SK-MEL-5 (cell line): ENCODE data around the gene PRRG4. TPM values are rescaled to one million over a fixed set of nuclear protein-coding genes. Genes with fewer than 3 reads are reported as not detected.
"Not testable (repeated sequence)": the region's sequence is repeated elsewhere in the genome, so short reads cannot be mapped to it uniquely, and the experiment has no call there.

Experiments
- DNase-seq: peaks from one replicate; pipeline ENCODE4 v3.0.0-alpha.2; 2016; ENCODE audit warnings: low read depth, low spot score
- in situ Hi-C: cut with HindIII; loops from 2 replicates; pipeline ENCODE4 v1.10.0; 2016; ENCODE audit warnings: low sequenced_read_pairs, high pct_unique_total_duplicates, low pct_unique_long_range_greater_than_20kb
- polyA plus RNA-seq, 2 experiments: library from polyadenylated mRNA; depleted of rRNA; stranded (reverse); fragments of >200 nt; gene quantifications; 2 replicates each; pipeline ENCODE4 v1.2.3, GENCODE V29; 2015
- total RNA-seq: library from RNA; depleted of rRNA; stranded (reverse); fragments of >200 nt; shearing (Covaris generic); gene quantifications from 2 replicates; pipeline ENCODE4 v1.2.3, GENCODE V29; 2014; rRNA removed

Gene PRRG4
- 0.18 and 0.29 TPM in 2 replicates for total RNA-seq
- 0.58 and 0.76 TPM in 2 replicates for polyA plus RNA-seq (2015; cell fraction: cytosol; rRNA removed)
- not detected in 2 replicates for polyA plus RNA-seq (2015; cell fraction: nucleus; rRNA removed)

DNA sequence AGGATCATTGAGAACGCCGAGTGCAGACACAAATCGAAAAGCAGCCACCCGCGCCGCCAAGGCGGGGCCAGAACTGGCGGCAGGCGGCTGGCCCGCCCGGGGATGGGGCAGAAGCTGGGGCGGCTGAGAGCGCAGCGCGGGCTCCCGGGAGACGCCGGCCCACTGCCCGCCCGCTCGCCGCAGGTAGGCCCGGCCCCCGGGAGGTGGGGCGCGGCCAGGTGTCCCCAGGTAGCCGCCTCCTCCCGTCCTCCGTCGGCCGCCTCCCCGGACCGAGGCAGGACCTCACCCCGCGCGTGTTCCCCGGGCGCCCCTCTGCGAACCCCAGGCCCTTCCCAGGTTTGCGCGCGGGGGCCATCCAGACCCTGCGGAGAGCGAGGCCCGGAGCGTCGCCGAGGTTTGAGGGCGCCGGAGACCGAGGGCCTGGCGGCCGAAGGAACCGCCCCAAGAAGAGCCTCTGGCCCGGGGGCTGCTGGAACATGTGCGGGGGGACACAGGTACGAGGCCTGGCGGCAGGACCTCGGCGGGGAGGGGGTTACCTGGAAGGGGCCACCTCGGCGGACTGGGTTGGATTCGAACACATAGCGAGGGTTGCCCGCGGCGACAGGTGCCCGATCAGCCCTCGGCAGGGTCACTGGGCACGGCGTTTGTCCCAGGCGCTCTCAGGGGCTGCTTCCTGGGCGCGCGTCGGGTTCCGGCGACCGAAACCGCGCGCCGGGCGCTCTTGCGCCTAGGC, at the start of gene PRRG4:
PRRG4 (plus strand) TSS at position 248 of the 733 bp plus-strand sequence. CDS start 603 bp downstream, outside the sequence.
- in situ Hi-C loops: no loop called here
- peak; percentile 26 for DNase-seq

DNA sequence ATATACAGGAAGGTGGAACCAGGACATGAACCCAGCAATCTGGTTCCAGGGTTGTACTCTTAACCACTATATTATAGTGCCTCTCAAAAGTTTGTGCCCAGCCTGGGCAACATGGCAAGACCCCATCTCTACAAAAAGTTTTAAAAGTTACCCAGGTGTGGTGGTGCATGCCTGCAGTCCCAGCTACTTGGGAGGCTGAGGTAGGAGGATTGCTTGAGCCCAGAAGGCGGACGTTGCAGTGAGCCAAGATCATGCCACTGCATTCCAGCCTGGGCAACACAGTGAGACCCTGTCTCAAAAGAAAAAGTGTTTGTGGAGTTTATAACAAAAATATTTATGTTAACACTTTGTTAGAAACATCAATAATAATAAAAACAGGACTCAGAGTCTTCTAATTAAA, 48.9 kb upstream of the PRRG4 start:
- in situ Hi-C loops, DNase-seq: not testable (repeated sequence)

DNA sequence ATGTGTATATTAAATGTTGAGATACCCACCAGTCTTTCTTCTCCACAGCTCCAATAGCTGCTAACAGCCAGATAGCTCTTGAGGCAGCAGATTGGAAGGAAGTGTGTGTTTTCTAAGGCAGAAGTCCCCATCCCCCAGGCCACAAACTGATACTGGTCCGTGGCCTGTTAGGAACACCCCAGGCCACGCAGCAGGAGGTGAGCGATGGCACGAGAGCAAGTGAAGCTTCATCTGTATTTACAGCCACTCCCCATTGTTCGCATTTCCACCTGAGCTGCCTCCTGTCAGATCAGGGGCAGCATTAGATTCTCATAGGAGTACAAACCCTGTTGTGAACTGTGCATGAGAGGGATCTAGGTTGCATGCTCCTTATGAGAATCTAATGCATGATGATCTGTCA, 48.0 kb upstream of the PRRG4 start:
- no peak for DNase-seq
- in situ Hi-C loops: no loop called here

DNA sequence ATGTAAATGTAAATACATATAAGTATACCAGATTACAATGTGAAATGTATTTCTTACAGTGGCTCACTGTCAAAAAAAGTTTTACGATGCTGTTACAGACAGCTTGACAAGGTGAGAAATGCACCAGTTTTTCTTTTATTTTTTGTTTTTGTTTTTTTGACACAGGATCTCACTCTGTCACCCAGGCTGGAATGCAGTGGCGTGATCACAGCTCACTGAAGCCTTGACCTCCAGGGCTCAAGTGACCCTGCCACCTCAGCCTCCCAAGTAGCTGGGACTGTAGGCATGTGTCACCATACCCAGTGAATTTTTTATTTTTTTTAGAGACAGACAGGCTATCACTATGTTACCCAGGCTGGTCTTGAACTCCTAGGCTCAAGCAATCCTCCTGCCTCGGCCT, 44.5 kb upstream of the PRRG4 start:
- in situ Hi-C loops: no loop called here
- DNase-seq: no peak

DNA sequence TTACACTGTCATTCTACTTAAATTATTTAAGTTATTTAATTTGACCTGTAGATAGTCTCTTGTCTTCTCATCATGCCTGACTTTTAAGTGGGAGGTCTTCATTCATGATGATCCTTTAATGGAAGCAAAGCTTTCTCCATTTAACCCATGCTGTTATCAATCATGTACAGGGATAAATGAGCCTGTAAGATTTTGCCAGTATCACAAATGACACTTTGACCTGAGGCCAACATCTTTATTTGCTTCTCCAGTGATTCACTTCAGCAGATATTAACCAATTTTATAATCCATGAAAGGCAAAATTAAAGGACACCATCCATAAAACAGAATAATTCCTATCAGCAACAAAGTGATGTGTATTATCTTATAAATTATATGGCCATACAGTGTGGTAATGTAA, 42.9 kb upstream of the PRRG4 start:
- DNase-seq: no peak
- in situ Hi-C loops: no loop called here

DNA sequence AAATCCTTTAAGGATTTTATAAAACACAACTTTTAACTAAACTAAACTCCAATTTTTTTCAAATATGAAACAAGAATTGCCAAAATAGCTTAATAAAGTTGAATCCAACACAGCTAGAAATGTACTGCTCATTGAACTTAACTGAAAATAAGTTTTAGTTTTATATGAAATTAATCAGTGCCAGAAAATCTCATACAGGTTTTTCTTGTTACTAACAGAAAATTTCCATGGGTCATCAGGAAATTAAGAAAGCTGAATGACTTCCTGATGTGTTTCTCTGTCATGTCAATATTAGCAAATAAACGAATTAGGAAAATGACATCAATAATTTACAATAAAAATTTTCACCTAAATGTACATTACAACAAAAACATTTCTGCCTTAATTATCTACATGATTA, 38.8 kb upstream of the PRRG4 start:
- DNase-seq: no peak
- in situ Hi-C loops: no loop called here

DNA sequence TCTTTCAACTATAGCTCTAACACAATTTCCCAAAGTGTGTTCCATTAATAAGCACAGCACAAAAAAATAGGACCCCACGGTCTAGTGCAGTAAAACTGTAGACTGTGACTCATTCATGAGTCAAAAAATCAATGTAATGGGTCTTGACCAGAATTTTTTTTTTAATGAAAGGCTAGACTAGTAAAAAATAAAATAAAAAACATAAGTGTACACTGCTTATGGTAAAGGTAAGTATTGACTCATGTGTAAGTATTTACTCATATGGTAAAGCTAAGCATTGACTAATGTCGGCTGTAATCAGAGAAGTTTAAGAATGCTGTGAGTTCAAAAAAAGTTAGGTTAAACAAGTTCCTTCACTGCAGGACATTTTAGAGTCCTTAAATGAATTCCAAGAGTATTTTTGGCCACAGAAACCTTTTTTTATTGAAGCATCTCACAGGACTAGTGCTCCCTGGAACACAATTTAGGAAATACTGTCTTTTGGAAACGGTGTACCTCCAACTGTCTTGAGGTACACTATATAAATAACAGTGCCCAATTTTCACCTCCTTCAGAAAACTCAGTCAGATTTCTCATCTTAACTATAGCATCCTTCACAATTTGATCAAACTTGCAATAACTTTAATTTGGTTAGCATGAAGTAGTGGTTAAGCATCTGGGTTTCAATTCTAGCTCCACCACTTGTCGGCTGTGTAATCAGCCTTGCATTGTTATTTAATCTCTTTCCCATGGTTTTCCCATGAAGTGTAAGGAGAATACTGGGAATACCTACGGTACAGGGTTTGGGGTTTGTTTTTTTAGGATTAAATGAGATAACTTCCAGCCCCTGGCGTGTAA, 37.4 kb upstream of the PRRG4 start:
- in situ Hi-C loops: no loop called here

DNA sequence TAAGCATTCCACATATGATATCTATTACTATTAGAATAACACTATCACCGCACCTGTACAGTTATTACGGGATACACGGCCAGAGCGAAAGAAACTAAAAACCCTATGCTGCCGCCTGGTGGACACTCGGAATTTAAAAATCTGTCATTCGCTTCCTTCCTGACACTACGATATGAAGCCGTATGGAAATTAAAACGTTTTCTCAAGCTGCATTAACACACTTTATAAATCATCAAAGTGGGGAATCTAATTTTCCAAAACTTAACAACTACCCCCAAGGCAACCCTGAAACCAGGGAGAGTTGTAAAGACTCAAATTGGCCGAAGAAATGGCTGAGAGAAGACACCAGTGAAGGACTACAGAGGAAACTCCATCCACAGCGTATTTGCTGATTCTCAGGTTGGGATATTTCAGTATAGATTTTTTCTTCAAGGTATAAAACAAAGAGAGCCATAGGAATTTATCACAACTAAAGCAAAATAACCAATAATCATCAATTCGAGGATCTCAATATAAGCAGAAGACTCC, 36.7 kb upstream of the PRRG4 start:
- in situ Hi-C loops: no loop called here
- peak; percentile 64 for DNase-seq

More for the DNA sequence above, 37.4 kb upstream of the PRRG4 start:
- no peak for DNase-seq

DNA sequence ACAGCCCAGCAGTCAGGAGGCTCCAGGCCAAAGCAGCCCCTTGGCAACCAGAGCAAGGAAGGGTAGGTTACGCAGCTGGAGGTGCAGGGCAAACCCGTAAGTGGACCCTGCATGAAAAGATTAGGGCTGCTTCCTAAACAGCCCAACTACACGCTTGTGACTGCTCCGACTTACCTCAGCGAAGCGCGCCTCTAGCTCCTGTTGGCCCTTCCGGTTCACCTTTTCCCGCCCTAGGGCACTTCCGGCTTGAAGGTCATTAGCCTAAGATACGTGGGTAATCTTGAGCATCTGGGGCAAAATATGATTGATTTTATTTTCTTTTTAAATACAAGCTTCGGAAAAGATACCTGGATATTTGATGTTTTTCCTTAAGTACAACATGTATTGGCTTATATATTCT, 35.3 kb upstream of the PRRG4 start, which contains the start of gene CCDC73:
CCDC73 (minus strand) TSS at position 224 of the 400 bp plus-strand sequence. CDS start 34,419 bp downstream, outside the sequence.
- in situ Hi-C loops: no loop called here
- no peak for DNase-seq

DNA sequence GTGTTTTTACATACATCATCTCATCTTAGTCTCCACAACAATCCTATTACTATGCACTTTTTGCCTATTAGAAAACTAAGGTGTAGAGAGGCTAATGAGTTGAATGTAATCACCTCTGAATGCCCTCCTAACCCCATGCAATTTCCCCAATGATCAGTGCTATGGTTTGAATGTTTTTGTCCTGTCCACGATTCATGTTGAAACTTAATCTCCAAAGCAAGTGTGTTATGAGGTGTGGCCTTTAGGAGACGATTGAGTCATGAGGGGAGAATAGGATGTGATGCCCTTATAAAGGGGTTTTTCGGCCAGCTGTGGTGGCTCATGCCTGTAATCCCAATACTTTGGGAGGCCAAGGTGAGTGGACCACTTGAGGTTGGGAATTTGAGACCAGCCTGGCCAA, 33.3 kb upstream of the PRRG4 start:
- DNase-seq: no peak
- in situ Hi-C loops: no loop called here

DNA sequence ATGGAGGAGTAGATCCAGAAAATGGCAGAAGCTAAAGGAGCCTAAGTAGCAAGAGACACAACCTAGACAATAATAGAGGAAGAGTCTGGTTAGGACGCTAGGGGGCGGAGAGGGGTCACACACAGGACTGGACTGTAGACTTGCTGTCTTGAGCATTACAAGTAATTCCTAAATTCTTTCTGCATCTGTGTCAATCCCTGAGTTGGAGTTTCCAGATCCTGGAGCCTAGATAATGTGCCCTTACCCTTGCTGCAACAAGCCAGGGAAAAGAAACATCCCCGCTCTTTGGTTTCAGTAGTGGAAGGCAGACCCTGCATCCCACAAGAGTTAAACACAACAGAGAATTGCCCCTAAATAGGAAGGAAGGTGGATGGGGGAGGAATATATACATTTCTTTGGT, 20.4 kb upstream of the PRRG4 start:
- in situ Hi-C loops: no loop called here
- peak; percentile 91 for DNase-seq

DNA sequence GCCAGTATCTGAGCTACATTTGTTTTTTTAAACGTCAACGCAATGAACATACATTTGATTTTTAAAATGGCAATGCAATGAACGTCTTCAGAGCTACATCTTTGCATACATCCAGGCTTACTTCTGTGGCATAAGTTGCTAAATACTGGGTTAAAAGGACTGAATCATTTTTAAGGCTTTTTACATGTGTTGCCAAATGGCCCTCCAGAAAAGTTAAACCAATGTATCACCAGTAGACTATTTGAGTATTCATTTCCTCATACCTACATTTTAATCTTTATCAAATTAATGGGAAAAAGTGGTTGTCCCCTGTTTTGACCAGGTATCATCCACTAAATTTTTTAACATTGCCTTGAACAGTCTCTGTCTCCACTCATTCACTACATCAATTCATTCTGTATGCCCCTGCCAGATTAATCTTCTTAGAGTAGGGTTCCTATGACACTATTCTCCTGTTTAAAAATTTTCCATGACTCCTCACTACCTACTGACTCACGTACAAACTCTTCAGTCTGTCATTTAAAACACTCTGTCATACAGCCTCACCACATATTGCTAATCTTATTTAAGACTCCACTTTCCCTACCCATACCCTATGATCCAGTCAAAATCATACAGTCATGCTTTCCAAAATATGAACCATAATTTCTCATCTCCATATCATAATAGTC, 12.4 kb upstream of the PRRG4 start:
- in situ Hi-C loops: no loop called here

DNA sequence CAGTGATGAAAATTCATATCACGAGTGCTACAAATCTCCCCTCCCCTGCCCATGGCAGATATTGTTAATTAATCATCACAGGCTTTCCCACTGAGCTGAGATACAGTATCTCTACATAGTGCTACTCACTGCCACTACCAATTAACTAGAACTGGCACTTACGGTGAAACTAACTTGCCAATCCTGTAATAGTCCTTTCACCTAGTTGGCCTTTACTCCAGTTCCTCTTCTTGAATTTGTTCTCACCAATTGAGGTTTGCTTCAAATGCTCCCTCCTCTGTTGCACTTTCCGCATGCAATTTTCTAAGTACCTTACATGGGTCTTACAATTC, 11.9 kb upstream of the PRRG4 start:
- no peak for DNase-seq
- in situ Hi-C loops: no loop called here

More for the DNA sequence above, 12.4 kb upstream of the PRRG4 start:
- no peak for DNase-seq

DNA sequence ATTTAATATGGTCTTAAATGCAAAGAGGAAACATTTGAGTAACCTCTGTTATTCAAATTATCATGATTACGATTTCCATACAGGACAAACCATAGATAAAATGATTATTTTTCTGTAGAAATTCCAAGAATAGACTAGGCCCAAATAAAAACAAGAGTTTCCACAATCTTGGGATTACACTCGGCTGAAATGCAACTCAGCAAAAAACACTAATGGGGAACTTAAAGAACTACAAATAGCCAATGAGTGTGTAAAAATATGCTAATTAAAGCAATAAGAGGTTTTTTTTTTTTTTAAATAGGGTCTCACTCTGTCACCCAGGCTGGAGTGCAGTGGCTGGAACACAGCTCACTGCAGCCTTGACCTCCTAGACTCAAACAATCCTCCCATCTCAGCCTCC, 10.5 kb upstream of the PRRG4 start:
- in situ Hi-C loops: no loop called here
- no peak for DNase-seq

DNA sequence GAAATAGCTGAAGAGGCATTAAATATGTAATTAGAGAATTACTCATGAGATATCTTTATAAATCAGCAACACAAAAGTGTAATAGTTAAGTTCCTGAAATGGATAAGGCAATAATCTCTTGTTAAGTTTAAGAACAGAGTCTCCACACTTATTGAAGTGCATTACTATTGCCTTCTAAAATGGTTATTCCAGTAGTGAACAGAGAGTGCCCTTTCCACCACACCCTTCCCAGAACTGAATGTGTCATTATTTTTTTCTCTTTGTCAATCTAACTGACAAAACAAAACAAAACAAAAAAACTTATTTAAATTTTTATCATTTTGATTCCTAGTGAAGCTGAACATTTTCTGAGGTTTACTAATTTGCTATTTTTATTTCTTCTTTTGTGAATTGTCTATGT, 9.2 kb upstream of the PRRG4 start:
- in situ Hi-C loops: no loop called here
- DNase-seq: no peak

DNA sequence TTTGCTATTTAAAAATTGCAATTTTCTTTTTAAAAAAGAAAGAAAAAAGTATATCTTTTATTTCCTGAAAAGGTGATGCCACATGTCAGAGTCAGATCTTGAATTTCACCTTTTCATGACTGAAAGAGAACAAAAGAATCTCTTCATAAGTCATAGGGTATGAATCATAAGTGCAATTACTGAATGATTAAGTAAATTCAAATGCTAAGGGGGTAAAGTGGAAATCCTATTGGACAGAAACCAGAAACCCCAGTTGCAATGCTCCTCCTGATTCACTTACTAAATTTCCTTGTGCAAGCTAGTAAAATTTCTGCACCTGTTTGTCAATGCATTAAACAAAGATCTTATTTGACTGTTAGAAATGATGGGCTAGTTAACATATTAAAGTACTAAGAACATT, 8.2 kb upstream of the PRRG4 start:
- DNase-seq: peak; percentile 54
- in situ Hi-C loops: no loop called here

DNA sequence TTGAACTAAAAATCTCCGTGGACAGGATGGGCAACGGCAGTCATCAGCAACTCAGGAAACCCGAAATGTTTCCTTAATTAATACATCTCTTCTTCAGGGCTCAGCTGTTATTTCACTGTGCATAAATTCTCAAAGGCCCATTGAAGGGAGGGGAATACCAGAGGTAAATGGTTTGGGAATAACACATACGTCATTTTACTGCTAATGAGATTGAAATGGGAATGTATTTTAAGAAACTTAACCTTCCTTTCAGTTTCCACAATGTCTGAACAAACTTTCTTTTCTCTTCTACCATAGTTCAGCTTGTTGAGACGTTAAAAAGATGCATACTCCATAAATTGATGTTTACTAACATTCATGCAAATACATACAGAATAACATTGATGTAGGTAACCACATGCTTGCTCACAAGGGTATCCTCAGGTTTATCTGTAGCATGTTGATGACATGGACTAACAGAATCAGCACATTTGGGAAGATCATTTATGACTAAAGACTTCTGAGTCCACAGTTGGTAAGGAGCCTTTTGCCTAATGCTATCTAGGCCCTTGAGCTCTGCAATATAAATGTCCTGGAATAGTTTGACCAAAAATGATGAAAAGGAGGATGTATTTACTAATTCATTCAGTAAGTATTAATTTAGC, 7.7 kb upstream of the PRRG4 start:
- in situ Hi-C loops: no loop called here
- DNase-seq: no peak
